NT2/D1 (cell line): ENCODE results near the gene KCNK4.

Source experiments
- SUZ12 ChIP-seq: IDR thresholded peaks from 2 replicates; pipeline ENCODE4 v1.6.1; 2011; ENCODE audit not compliant: insufficient read length, insufficient read depth; ENCODE audit errors: extremely low read depth
- YY1 ChIP-seq: IDR thresholded peaks from 2 replicates; pipeline ENCODE4 v1.6.1; 2011; ENCODE audit not compliant: insufficient read length, insufficient read depth
- ZNF274 ChIP-seq: IDR thresholded peaks from 2 replicates; pipeline ENCODE4 v1.6.1; 2011; ENCODE audit warnings: mild to moderate bottlenecking, low read depth, low read length

DNA sequence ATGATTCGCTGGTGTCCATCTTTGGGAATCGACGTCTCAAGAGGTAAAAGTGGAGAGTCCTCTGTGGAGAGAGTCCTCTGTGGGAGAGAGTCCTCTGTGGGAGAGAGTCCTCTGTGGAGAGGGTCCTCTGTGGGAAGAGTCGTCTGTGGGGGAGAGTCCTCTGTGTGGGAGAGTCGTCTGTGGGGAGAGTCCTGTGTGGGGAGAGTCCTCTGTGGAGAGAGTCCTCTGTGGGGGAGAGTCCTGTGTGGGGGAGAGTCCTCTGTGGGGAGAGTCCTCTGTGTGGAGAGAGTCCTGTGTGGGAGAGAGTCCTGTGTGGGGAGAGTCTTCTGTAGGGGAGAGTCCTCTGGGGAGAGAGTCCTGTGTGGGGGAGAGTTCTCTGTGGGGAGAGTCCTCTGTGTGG is 29.9 kb downstream of the KCNK4 start:
- TF ChIP-seq YY1: no peak
- no peak for TF ChIP-seq SUZ12
- TF ChIP-seq ZNF274: no peak
